GM10248 (cell line): ENCODE results near the gene PID1.

Experiments
- CTCF ChIA-PET: fragments of 300-600 bp; sonication (Branson Sonifier 250); formaldehyde crosslinking; extraction: SDS; loops from one replicate; lab custom pipeline; 2021; ENCODE audit warnings: antibody characterized with exemption; lab: Yijun Ruan, JAX
- POLR2A ChIA-PET: fragments of 350-650 bp; sonication (Branson Sonifier 250); formaldehyde crosslinking; extraction: SDS; loops from one replicate; lab custom pipeline; 2020; ENCODE audit warnings: antibody characterized with exemption; lab: Yijun Ruan, JAX
- DNase-seq: peaks from one replicate; pipeline ENCODE4 v3.0.0; 2012; ENCODE audit errors: extremely low spot score
- CTCF ChIP-seq: IDR thresholded peaks from 2 replicates; pipeline ENCODE4 v1.5.1; 2012; ENCODE audit warnings: mild to moderate bottlenecking, low read depth; ENCODE audit errors: extremely low read depth, missing control alignments, control extremely low read depth

The PID1 gene

DNA sequence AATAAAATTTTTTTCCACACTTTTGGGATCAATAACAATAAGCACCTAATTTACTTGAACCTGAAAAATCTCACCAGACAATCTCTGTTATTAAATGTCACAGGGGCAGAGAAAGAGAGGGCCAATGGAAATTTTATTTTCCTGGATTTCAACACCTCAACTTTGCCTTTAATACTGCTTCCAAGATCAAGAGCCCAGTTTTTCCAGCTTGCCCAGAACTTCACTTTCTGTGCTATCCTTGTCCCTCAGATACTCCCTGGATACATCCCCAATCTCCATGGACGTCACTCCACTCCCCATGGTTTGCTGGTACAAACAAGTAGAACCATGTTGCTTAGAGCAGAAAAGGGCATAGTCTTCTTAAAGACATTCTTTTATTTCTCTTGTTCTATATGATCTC is 29.3 kb upstream of the PID1 start:
- ChIA-PET POLR2A (no interaction called here), CTCF (interaction anchor here (1.1 kb wide), 1 partner anchor 82 kb away, joined by 3 read pairs; no protein-coding TSS in a partner anchor)
- no peak for TF ChIP-seq CTCF
- DNase-seq = no peak

- DNase-seq = no peak
- no peak for TF ChIP-seq CTCF
- ChIA-PET POLR2A (no interaction called here), CTCF (no interaction called here)
Observed at GRCh38 chr2:229297247-229297646, 26.2 kb upstream of the PID1 start.

- POLR2A ChIA-PET = no interaction called here
- no peak for TF ChIP-seq CTCF
- DNase-seq = no peak
- CTCF ChIA-PET = interaction anchor here (1.0 kb wide), 1 partner anchor 29 kb away, joined by 3 read pairs; no protein-coding TSS in a partner anchor
Observed at GRCh38 chr2:229296536-229296935, 25.4 kb upstream of the PID1 start.

DNA sequence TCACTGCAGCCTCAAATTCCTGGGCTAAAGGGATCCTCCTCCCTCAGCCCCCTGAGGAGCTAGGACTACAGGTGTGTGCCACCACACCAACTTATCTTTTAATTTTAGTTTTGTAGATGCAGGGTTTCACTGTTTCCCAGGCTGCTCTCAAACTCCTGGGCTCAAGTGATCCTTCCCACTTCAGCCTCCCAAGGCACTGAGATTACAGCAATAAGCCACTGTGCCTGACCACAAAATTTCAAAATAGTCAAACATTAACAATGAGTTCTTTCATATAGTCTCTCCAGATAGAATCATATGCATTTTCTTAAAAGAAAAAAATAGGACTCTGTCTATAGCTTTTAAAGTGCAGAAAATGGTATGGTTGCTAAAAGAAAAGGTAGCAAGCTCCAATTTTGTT is 24.9 kb upstream of the PID1 start:
- DNase-seq = no peak
- POLR2A ChIA-PET = no interaction called here
- TF ChIP-seq CTCF = no peak
- CTCF ChIA-PET = interaction anchor here (1.0 kb wide), 1 partner anchor 29 kb away, joined by 3 read pairs; no protein-coding TSS in a partner anchor

DNA sequence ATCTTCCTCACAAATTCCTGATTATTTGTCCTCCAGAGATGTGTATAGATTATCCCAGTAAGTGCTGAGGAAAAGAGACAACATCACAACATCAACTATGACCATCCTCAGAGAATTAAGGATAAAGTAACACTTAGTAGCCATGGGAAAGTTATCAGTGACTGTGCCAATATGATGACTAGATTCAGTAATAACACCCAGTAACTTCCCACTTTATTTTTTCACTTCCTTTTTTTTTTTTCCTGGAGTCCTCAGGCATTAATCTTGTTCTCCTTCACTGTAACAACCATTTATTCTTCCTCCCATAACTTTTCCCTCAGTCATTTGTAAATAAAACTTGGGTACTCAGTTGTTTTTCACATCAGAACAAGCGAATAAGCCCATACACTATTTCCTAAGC is 16.7 kb upstream of the PID1 start:
- no peak for TF ChIP-seq CTCF
- CTCF ChIA-PET = interaction anchor here (0.6 to 2.5 kb wide), 2 partner anchors 10 to 21 kb away, joined by 3 to 7 read pairs; no protein-coding TSS in a partner anchor
- POLR2A ChIA-PET = no interaction called here
- DNase-seq = no peak

GRCh38 chr2:229282758-229283546 is 11.9 kb upstream of the PID1 start:
- DNase-seq = no peak
- POLR2A ChIA-PET = no interaction called here
- CTCF ChIA-PET = interaction anchor here (1.3 to 2.0 kb wide), 2 partner anchors 10 to 16 kb away, joined by 4 to 9 read pairs; no protein-coding TSS in a partner anchor
- TF ChIP-seq CTCF = no peak
